Transverse colon (tissue), 4 donors: ENCODE measurements around the gene ACBD3.

Experiments used
- EP300 ChIP-seq: sonication (generic); formaldehyde crosslinking; IDR thresholded peaks from one replicate; pipeline ENCODE4 v1.6.1; 2017; ENCODE audit warnings: antibody characterized with exemption, low read depth
- POLR2A ChIP-seq: fragments of 450-650 bp; IDR thresholded peaks from one replicate; pipeline ENCODE4 v1.6.1; 2016; ENCODE audit warnings: antibody characterized with exemption, mild to moderate bottlenecking, moderate library complexity
- POLR2AphosphoS5 ChIP-seq, 3 donors: sonication (generic); formaldehyde crosslinking; IDR thresholded peaks; one replicate each; pipeline ENCODE4 v1.6.1; 2016; ENCODE audit warnings: antibody characterized with exemption in 3 of 3
- TF ChIP-seq, protein P1 (sequence below), 5 experiments: fragments of 200-600 bp in 3 of 5; fragments of 450-650 bp in 2 of 5; sonication (generic) in 3 of 5; IDR thresholded peaks; 1 replicate in 2 of 5; 2 replicates in 3 of 5; pipeline ENCODE4 v1.5.1; 2016 to 2017; ENCODE audit warnings: antibody characterized with exemption in 5 of 5, inconsistent platforms in 3 of 5, mild to moderate bottlenecking in 2 of 5, moderate library complexity in 1 of 5

DNA sequence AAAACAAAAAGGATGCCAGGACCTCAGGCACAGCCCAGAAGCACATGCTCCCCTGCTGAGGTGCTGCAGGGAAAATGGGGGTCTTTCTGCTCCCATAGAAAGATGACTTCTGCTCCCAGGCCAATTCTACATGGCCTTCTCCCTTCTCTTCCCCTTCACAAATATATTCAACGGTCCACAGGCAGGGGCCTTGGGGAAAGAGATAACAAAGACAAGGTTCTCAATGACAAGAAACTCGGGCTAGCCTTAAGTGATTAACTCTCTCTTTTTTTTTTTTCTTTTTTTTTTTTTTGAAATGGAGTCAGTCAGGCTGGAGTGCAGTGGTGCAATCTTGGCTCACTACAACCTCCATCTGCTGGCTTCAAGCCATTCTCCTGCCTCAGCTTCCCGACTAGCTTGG is 69.9 kb downstream of the ACBD3 start:
- no peak for TF ChIP-seq POLR2A
- TF ChIP-seq, protein P1, sequence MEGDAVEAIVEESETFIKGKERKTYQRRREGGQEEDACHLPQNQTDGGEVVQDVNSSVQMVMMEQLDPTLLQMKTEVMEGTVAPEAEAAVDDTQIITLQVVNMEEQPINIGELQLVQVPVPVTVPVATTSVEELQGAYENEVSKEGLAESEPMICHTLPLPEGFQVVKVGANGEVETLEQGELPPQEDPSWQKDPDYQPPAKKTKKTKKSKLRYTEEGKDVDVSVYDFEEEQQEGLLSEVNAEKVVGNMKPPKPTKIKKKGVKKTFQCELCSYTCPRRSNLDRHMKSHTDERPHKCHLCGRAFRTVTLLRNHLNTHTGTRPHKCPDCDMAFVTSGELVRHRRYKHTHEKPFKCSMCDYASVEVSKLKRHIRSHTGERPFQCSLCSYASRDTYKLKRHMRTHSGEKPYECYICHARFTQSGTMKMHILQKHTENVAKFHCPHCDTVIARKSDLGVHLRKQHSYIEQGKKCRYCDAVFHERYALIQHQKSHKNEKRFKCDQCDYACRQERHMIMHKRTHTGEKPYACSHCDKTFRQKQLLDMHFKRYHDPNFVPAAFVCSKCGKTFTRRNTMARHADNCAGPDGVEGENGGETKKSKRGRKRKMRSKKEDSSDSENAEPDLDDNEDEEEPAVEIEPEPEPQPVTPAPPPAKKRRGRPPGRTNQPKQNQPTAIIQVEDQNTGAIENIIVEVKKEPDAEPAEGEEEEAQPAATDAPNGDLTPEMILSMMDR (IDR thresholded peaks at IDR 0.05) = no peak
- no peak for TF ChIP-seq EP300
- TF ChIP-seq POLR2AphosphoS5 (IDR thresholded peaks at IDR 0.05) = no peak
